ENCODE results near the gene ZDHHC5.

DNA sequence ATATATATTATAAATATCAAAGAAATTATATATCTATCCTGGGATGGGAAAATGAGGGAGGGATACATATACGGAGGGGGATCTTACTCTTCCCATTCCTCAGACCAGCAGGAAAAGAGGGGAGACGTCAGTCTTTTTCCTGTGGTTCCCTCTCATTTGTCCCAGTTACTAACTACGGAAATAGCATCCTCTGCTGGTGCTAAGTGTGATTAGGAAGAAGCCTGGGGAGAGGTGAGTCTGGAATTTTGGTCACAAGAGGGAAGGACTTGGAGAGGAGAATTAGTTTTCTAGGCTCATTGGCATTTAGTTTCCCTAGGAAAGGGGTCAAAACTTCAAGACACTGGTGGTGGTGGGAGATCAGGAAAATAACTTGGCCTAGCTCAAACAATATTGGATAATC, 32.5 kb downstream of the ZDHHC5 start:
- TF ChIP-seq DPF2 (CRISPR knock-in tag; IDR thresholded peaks at IDR 0.05; ENCODE audit: borderline replicate concordance, low read depth) = no peak
- TF ChIP-seq GTF2F1 (IDR thresholded peaks at IDR 0.05; ENCODE audit: low read length) = no peak
- TF ChIP-seq ETV6 (CRISPR knock-in tag; conservative IDR thresholded peaks at IDR 0.05) = no peak
